Activated CD4-positive, alpha-beta T cell treated with anti-CD3 and anti-CD28 coated beads, Interleukin-2, Interleukin-4, amounts not matched to agents 100 ng/mL and 50 ng/mL, durations not matched to agents 16 hours and 8 hours (primary cell): Measurements from ENCODE around the gene TMEM26.
"Not testable (repeated sequence)": the region's sequence is repeated elsewhere in the genome, so short reads cannot be mapped to it uniquely, and the experiment has no call there.

Experiments
- DNase-seq: peaks from one replicate; pipeline ENCODE4 v3.0.0-alpha.2; 2020; ENCODE audit warnings: low spot score

TMEM26 gene

GRCh38 chr10:61398366-61399129, 54.6 kb downstream of the TMEM26 start:
- no peak for DNase-seq

GRCh38 chr10:61397175-61397986, 55.8 kb downstream of the TMEM26 start:
- peak; percentile 4 for DNase-seq

GRCh38 chr10:61391281-61391680, 61.9 kb downstream of the TMEM26 start:
- DNase-seq, result no peak

GRCh38 chr10:61390851-61391250, 62.3 kb downstream of the TMEM26 start:
- DNase-seq, result peak; percentile 28

- DNase-seq, result no peak
Measured at GRCh38 chr10:61389887-61390286, 63.3 kb downstream of the TMEM26 start.

GRCh38 chr10:61388986-61389385, 64.2 kb downstream of the TMEM26 start:
- DNase-seq, result not testable (repeated sequence)

GRCh38 chr10:61385231-61386001, 67.8 kb downstream of the TMEM26 start:
- no peak for DNase-seq

GRCh38 chr10:61381153-61381552, 72.0 kb downstream of the TMEM26 start:
- not testable (repeated sequence) for DNase-seq

GRCh38 chr10:61378865-61379264, 74.3 kb downstream of the TMEM26 start:
- DNase-seq, result no peak

GRCh38 chr10:61376908-61377368, 76.2 kb downstream of the TMEM26 start:
- no peak for DNase-seq

- DNase-seq, result no peak
Measured at GRCh38 chr10:61376377-61376776, 76.8 kb downstream of the TMEM26 start.

- no peak for DNase-seq
Measured at GRCh38 chr10:61366365-61366764, 86.8 kb downstream of the TMEM26 start.

- no peak for DNase-seq
Measured at GRCh38 chr10:61364619-61365018, 88.6 kb downstream of the TMEM26 start.

GRCh38 chr10:61363006-61363405, 90.2 kb downstream of the TMEM26 start:
- DNase-seq, result no peak

GRCh38 chr10:61359452-61359851, 93.7 kb downstream of the TMEM26 start:
- no peak for DNase-seq

- DNase-seq, result no peak
Measured at GRCh38 chr10:61357687-61358086, 95.5 kb downstream of the TMEM26 start.
